Body of pancreas (tissue), 4 donors: ENCODE measurements around the gene DNAAF8. TPM values are rescaled to one million over a fixed set of nuclear protein-coding genes. Genes with fewer than 3 reads are reported as not detected.

Source experiments
- ATAC-seq: fragments of 150-250 bp; one replicate; pipeline ENCODE4 v1.9.1; 2016
- DNase-seq, 4 donors: peaks; one replicate each; pipeline ENCODE4 v3.0.0-alpha.2; 2019
- H3K27ac ChIP-seq, 4 donors: fragments of 200-600 bp; sonication (generic); 1 replicate in 3 of 4; 2 replicates in 1 of 4; pipeline versions ENCODE4 v1.5.1 to v1.6.1; 2016 to 2019; ENCODE audit warnings: mild to moderate bottlenecking in 1 of 4, mixed read lengths in 1 of 4, moderate library complexity in 1 of 4
- H3K27me3 ChIP-seq, 2 donors: fragments of 200-600 bp; sonication (generic); one replicate each; pipeline ENCODE4 v1.6.0; 2016; ENCODE audit warnings: mild to moderate bottlenecking in 1 of 2
- H3K36me3 ChIP-seq, 2 donors: fragments of 200-600 bp; sonication (generic); replicated peaks in 1 of 2; 2 replicates each; pipeline ENCODE4 v1.5.1; 2016; ENCODE audit warnings: low read depth in 2 of 2; ENCODE audit not compliant: insufficient read depth in 1 of 2
- H3K4me1 ChIP-seq: fragments of 200-600 bp; sonication (generic); one replicate; pipeline ENCODE4 v1.6.0; 2016
- H3K4me3 ChIP-seq, 2 donors: fragments of 200-600 bp; sonication (generic); 1 replicate in 1 of 2; 2 replicates in 1 of 2; pipeline ENCODE4 v1.5.1; 2016 to 2019
- H3K9me3 ChIP-seq, 3 donors: fragments of 200-600 bp; sonication (generic); 1 replicate in 2 of 3; 2 replicates in 1 of 3; pipeline ENCODE4 v1.5.1; 2016
- CTCF ChIP-seq, 7 experiments: fragments of 450-650 bp in 4 of 7; fragments of 200-600 bp in 3 of 7; sonication (generic) in 3 of 7; IDR thresholded peaks; one replicate each; pipeline ENCODE4 v1.5.1; 2016 to 2019; ENCODE audit warnings: antibody characterized with exemption in 7 of 7
- POLR2A ChIP-seq, 3 donors: fragments of 450-650 bp; IDR thresholded peaks; one replicate each; pipeline ENCODE4 v1.6.1; 2016; ENCODE audit warnings: antibody characterized with exemption in 3 of 3, mild to moderate bottlenecking in 2 of 3
- WGBS, 2 donors: methylation state at CpG; one replicate each; pipeline ENCODE4 v1.1.5; 2017; 5-methylcytosine and 5-hydroxymethylcytosine counted together
- intact Hi-C: fragments of 100-400 bp; cut with DNase I; formaldehyde crosslinking; loops from one replicate; pipeline ENCODE4 v1.15.1; 2023
- total RNA-seq, 2 donors: library from RNA; depleted of rRNA; stranded (reverse); fragments of >200 nt; gene quantifications; one replicate each; pipeline ENCODE4 v1.1.0, GENCODE V29; 2016

Gene DNAAF8
- total RNA-seq, 2 donors from 2014 or later: under 0.01 to 0.26 TPM

- no peak for DNase-seq
- no peak for ATAC-seq
- WGBS, 2 donors: 60 to 78% methylated on average over 3 to 8 of the region's 8 CpGs
- TF ChIP-seq CTCF (IDR thresholded peaks at IDR 0.05) (no peak), POLR2A (IDR thresholded peaks at IDR 0.05) (no peak)
- H3K27me3 ChIP-seq: no peaks in the 10 kb centered on the region
- peaks cover 0 to 5% of the 10 kb centered on the region in 2 donors for H3K36me3 ChIP-seq
- no peak overlapping the region for H3K27ac ChIP-seq
- H3K4me1 ChIP-seq: peaks cover 6% of the 10 kb centered on the region
- no peak overlapping the region for H3K4me3 ChIP-seq
- no peaks in the 10 kb centered on the region for H3K9me3 ChIP-seq
- intact Hi-C loops: no loop called here
These were observed 11.9 kb downstream of the DNAAF8 start for GRCh38 chr16:4746215-4746614.

GRCh38 chr16:4746991-4747574 is 12.7 kb downstream of the DNAAF8 start:
- intact Hi-C loops: no loop called here
- Histone ChIP-seq H3K36me3 (peaks cover 6 to 7% of the 10 kb centered on the region in 2 donors), H3K27me3 (no peaks in the 10 kb centered on the region), H3K27ac (no peak overlapping the region), H3K9me3 (no peaks in the 10 kb centered on the region), H3K4me1 (peaks cover 6% of the 10 kb centered on the region), H3K4me3 (no peak overlapping the region)
- WGBS, 2 donors: 58 to 61% methylated on average over 8 to 15 of the region's 15 CpGs
- ATAC-seq (no peak), DNase-seq (no peak)
- TF ChIP-seq POLR2A (IDR thresholded peaks at IDR 0.05) (no peak), CTCF (IDR thresholded peaks at IDR 0.05) (no peak)

- Histone ChIP-seq H3K27me3 (no peaks in the 10 kb centered on the region), H3K27ac (no peak overlapping the region), H3K36me3 (peaks cover 9 to 12% of the 10 kb centered on the region in 2 donors), H3K4me1 (peaks cover 5% of the 10 kb centered on the region), H3K4me3 (no peak overlapping the region), H3K9me3 (no peaks in the 10 kb centered on the region)
- intact Hi-C loops: no loop called here
- TF ChIP-seq CTCF (IDR thresholded peaks at IDR 0.05) (no peak), POLR2A (IDR thresholded peaks at IDR 0.05) (no peak)
- no peak for DNase-seq
- 78 to 84% methylated on average over 14 of the region's 14 CpGs for WGBS, 2 donors
- no peak for ATAC-seq
These were observed 13.8 kb downstream of the DNAAF8 start for GRCh38 chr16:4747906-4748681.

GRCh38 chr16:4748682-4749411 is 14.5 kb downstream of the DNAAF8 start:
- 90 to 91% methylated on average over 13 to 16 of the region's 16 CpGs for WGBS, 2 donors
- Histone ChIP-seq H3K9me3 (no peaks in the 10 kb centered on the region), H3K27ac (no peak overlapping the region), H3K27me3 (no peaks in the 10 kb centered on the region), H3K4me1 (no peaks in the 10 kb centered on the region), H3K36me3 (peaks cover 9 to 12% of the 10 kb centered on the region in 2 donors), H3K4me3 (no peak overlapping the region)
- intact Hi-C loops: no loop called here
- DNase-seq (no peak), ATAC-seq (no peak)
- TF ChIP-seq CTCF (IDR thresholded peaks at IDR 0.05): no peak
- TF ChIP-seq POLR2A (IDR thresholded peaks at IDR 0.05): no peak
